Stomach smooth muscle (tissue), 2 donors: ENCODE results near the gene ABCA6.
"Not testable (repeated sequence)": the region's sequence is repeated elsewhere in the genome, so short reads cannot be mapped to it uniquely, and the experiment has no call there.

Experiments
- H3K27ac ChIP-seq: one replicate; pipeline ENCODE4 v1.7.0; 2013; ENCODE audit warnings: mild to moderate bottlenecking, low read length, inconsistent platforms
- H3K27me3 ChIP-seq, 2 donors: one replicate each; pipeline ENCODE4 v1.7.0; 2013; ENCODE audit warnings: low read length in 2 of 2; ENCODE audit not compliant: insufficient read depth in 2 of 2, control insufficient read depth in 1 of 2
- H3K36me3 ChIP-seq, 2 donors: one replicate each; pipeline ENCODE4 v1.7.0; 2013; ENCODE audit warnings: low read length in 2 of 2; ENCODE audit not compliant: control insufficient read depth in 2 of 2, insufficient read depth in 2 of 2
- H3K4me1 ChIP-seq: one replicate; pipeline ENCODE4 v1.7.0; 2013; ENCODE audit warnings: low read length; ENCODE audit not compliant: control insufficient read depth, insufficient read depth
- H3K4me3 ChIP-seq, 2 donors: one replicate each; pipeline ENCODE4 v1.7.0; 2013; ENCODE audit warnings: low read length in 2 of 2
- H3K9ac ChIP-seq, 2 donors: one replicate each; pipeline ENCODE4 v1.7.0; 2013; ENCODE audit warnings: low read length in 2 of 2, mild to moderate bottlenecking in 1 of 2
- H3K9me3 ChIP-seq, 2 donors: one replicate each; pipeline ENCODE4 v1.7.0; 2013; ENCODE audit warnings: low read length in 2 of 2; ENCODE audit not compliant: control insufficient read depth in 2 of 2
- donor health status: healthy.
- donor health status: Pancreatic carcinoma.

ABCA6 gene

DNA sequence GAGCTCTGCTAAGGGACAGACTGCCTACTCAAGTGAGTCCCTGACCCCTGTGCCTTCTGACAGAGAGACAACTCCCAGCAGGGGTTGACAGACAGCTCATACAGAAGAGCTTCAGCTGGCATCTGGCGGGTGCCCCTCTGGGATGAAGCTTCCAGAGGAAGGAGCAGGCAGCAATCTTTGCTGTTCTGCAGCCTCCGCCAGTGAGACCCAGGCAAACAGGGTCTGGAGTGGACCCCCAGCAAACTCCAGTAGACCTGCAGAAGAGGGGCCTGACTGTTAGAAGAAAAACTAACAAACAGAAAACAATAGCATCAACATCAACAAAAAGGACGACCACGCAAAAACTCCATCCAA is 70.5 kb downstream of the ABCA6 start:
- not testable (repeated sequence) for H3K27ac ChIP-seq, H3K9me3 ChIP-seq, H3K4me1 ChIP-seq, H3K4me3 ChIP-seq, H3K36me3 ChIP-seq, H3K27me3 ChIP-seq, H3K9ac ChIP-seq

DNA sequence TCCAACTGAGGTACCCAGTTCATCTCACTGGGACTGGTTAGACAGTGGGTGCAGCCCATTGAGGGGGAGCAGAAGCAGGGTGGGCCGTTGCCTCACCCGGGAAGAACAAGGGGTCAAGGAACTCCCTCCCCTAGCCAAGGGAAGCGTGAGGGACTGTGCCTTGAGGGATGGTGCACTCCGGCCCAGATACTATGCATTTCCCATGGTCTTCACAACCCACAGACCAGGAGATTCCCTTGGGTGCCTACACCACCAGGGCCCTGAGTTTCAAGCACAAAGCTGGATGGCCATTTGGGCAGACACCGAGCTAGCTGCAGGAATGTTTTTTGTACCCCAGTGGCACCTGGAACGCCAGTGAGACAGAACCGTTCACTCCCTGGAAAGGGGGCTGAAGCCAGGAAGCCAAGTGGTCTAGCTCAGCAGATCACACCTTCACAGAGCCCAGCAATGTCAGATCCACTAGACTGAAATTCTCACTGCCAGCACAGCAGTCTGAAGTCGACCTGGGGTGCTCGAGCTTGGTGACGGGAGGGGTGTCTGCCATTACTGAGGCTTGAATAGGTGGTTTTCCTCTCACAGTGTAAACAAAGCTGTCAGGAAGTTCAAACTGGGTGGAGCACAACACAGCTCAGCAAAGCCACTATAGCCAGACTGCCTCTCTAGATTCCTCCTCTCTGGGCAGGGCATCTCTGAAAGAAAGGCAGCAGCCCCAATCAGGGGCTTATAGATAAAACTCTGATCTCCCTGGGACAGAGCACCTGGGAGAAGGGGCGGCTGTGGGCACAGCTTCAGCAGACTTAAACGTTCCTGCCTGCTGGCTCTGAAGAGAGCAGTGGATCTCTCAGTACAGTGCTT is 71.1 kb downstream of the ABCA6 start:
- not testable (repeated sequence) for H3K4me3 ChIP-seq, H3K36me3 ChIP-seq, H3K27me3 ChIP-seq, H3K9ac ChIP-seq, H3K9me3 ChIP-seq, H3K27ac ChIP-seq, H3K4me1 ChIP-seq

DNA sequence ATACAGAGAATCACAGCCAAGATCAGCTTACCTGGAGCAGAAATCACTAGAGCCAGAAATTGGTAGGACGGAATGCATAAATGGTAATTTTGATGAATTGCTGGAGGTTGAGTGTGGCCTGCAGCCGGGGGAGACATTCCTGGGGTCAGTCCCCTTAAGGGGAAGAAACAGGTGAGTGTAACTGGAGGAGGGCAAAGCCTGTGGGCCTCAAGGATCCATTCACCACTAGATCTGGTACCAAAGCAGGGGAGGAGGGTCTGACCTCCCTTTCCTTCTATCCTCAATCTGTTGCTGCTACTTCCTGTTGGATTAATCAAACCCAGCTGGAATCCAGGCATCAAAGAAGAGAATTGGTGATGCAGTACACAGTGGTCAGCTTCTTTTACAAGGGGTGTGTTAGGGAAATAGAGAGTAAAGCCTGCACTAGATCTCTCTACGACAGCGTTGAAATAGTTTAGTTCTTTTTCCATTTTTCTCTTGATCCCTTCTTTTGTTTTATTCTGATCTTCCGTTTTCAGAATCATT is 72.4 kb downstream of the ABCA6 start:
- H3K27me3 ChIP-seq, result no peaks in the 10 kb centered on the region
- peaks cover 0 to 2% of the 10 kb centered on the region in 2 donors for H3K9me3 ChIP-seq
- no peak overlapping the region for H3K9ac ChIP-seq
- no peaks in the 10 kb centered on the region for H3K4me1 ChIP-seq
- H3K36me3 ChIP-seq, result no peaks in the 10 kb centered on the region
- H3K27ac ChIP-seq, result no peak overlapping the region
- H3K4me3 ChIP-seq, result no peak overlapping the region

DNA sequence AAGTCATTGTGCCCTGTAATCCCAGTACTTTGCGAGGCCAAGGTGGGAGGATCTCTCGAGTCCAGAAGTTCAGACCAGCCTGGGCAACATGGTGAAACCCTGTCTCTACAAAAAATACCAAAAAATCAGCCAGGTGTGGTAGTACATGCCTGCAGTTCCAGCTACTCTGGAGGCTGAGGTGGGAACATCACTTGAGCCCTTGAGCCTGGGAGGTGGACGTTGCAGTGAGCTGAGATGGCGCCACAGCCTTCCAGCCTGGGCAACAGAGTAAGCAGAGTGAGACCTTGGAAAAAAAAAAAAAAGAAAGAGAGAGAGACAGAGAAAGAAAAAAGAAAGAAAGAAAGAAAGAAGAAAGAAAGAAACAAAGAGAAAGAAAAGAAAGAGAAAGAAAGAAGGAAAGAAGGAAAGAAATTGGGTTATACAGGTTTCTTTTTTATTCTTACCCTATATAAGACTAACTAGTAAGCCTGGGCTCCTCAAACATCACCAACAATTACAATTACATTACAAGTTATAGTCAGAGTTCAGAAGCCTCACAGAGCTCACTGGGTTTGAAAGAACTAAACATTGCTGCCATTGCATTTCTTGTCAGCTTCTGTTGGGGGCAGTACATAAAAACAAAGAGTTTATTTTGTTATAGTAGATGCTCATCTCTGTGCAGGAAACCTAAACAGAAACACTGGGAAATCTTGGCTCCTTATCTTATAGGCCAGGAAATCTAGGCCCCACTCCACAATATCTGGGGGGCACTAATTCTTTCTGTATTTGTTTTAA is 74.2 kb downstream of the ABCA6 start:
- no peaks in the 10 kb centered on the region for H3K27me3 ChIP-seq
- H3K27ac ChIP-seq, result no peak overlapping the region
- no peak overlapping the region for H3K9ac ChIP-seq
- no peaks in the 10 kb centered on the region for H3K4me1 ChIP-seq
- H3K9me3 ChIP-seq, result no peaks in the 10 kb centered on the region
- H3K36me3 ChIP-seq, result no peaks in the 10 kb centered on the region
- no peak overlapping the region for H3K4me3 ChIP-seq

DNA sequence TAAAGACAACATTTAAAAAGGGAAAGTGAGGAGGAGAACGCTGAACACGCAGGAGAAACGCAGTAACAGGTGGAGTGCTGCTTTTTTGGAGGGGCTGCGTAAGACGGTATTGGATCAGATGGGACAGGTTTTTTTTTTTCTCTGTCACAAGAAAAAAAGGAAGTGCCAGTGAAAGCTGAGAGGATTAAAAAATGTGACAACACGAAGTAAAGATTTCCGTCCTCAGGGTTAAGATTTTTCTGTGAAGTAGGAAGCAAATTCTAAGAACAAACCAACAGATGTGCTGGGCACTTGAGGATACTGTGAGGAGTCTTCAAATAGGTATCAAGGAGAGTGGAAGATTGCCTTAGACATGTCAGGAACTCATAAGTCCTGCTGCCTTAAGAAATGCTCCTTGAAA is 75.2 kb downstream of the ABCA6 start:
- H3K9me3 ChIP-seq, result no peaks in the 10 kb centered on the region
- H3K4me1 ChIP-seq, result no peaks in the 10 kb centered on the region
- H3K9ac ChIP-seq, result no peak overlapping the region
- H3K27me3 ChIP-seq, result no peaks in the 10 kb centered on the region
- H3K4me3 ChIP-seq, result no peak overlapping the region
- no peak overlapping the region for H3K27ac ChIP-seq
- no peaks in the 10 kb centered on the region for H3K36me3 ChIP-seq

DNA sequence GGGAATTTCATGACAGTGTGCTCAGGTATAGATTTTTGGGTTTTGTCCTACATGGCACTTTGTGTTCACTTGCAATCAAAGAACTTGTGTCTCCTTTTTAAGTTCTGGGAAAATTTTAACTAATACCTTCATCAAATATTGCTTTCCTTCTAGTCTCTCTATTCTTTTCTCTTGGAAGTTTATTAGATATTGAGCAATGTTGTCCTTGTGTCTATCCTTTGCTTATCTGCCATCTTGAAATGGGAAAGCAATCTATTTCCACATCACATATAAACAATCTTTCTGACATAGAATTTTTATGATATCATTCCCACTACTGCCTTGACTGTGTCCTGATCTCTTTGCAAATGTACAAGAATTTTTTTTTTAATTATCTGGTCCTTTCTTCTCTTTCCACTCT is 76.6 kb downstream of the ABCA6 start:
- Histone ChIP-seq H3K9ac (no peak overlapping the region), H3K4me1 (no peaks in the 10 kb centered on the region), H3K27me3 (no peaks in the 10 kb centered on the region), H3K27ac (no peak overlapping the region), H3K9me3 (no peaks in the 10 kb centered on the region), H3K4me3 (no peak overlapping the region), H3K36me3 (no peaks in the 10 kb centered on the region)

DNA sequence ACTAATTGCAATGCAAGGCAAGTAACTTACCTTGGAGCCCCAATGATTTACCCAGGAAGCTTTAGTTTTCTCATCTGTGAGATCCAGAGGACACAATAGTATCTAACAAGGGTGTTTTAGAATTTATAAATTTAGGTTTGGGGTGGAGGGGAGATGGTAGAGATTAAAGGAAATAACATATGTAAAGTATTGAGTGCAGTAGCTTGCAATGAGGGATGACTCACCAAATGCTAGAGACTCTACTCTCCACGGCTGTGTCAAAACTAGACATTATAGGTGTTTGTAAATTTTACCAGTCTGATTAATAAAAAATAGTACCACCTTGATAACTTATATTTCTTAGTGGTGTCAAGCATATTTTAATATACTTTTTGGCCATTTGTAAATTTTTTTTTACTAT is 77.2 kb downstream of the ABCA6 start:
- no peak overlapping the region for H3K27ac ChIP-seq
- H3K36me3 ChIP-seq, result no peaks in the 10 kb centered on the region
- no peak overlapping the region for H3K9ac ChIP-seq

DNA sequence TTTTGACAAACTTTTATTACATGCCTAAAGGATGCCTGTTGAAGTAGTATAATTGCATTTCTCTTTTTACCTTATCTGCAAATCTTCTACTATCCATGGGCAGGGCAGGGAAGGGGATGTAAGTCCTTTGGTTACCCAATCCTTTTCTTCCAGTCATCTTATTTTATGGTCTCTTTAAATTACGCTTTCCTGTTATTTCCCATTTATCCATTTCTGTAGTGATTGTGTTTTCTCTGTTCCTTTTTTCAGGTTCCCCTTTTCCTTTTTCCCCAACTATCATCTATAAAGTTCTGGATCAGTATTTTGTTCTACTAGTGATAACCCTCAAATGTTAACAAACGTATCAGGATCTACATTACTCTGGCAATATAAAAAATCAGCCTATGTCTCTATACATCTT is 77.7 kb downstream of the ABCA6 start:
- Histone ChIP-seq H3K4me3 (no peak overlapping the region), H3K9ac (no peak overlapping the region), H3K36me3 (no peaks in the 10 kb centered on the region), H3K27me3 (no peaks in the 10 kb centered on the region), H3K4me1 (no peaks in the 10 kb centered on the region), H3K9me3 (no peaks in the 10 kb centered on the region), H3K27ac (no peak overlapping the region)

More for the DNA sequence above, 77.2 kb downstream of the ABCA6 start:
- no peaks in the 10 kb centered on the region for H3K9me3 ChIP-seq
- no peak overlapping the region for H3K4me3 ChIP-seq
- H3K4me1 ChIP-seq, result no peaks in the 10 kb centered on the region
- no peaks in the 10 kb centered on the region for H3K27me3 ChIP-seq

DNA sequence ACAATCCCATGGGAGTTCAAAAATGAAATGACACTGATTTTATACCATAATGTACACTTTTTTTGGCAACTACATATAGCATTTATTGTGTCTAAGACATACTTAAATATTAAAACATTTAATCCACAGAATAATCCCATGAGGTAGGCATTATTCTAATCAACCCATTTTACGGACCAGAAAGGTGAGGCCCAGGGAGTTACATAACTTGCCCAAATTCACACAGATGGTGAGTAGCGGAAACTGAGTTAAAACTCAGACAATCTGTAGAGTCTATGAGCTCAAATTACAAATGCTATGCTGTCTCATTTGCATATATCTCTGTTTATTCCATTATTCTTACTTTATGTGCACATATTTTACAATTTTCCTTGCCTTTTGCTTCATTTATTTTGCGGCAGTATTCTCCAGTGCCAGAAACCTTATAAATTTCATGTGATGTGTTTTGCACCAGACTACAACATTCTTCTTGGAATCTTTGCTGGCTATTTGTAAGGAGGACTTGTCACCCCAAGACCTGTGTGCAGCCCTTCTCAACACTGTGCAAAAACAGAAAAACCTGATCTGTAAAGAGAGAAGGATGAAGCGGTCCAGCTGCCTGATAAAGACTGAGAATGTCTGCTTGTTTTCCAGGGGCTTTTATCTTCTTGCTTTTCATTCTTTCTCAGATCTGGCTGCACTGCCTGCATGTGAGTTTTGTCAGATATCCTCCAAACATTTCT is 78.7 kb downstream of the ABCA6 start:
- Histone ChIP-seq H3K36me3 (no peaks in the 10 kb centered on the region), H3K4me1 (no peaks in the 10 kb centered on the region), H3K9ac (no peak overlapping the region), H3K27me3 (no peaks in the 10 kb centered on the region), H3K9me3 (no peaks in the 10 kb centered on the region), H3K27ac (no peak overlapping the region), H3K4me3 (no peak overlapping the region)

DNA sequence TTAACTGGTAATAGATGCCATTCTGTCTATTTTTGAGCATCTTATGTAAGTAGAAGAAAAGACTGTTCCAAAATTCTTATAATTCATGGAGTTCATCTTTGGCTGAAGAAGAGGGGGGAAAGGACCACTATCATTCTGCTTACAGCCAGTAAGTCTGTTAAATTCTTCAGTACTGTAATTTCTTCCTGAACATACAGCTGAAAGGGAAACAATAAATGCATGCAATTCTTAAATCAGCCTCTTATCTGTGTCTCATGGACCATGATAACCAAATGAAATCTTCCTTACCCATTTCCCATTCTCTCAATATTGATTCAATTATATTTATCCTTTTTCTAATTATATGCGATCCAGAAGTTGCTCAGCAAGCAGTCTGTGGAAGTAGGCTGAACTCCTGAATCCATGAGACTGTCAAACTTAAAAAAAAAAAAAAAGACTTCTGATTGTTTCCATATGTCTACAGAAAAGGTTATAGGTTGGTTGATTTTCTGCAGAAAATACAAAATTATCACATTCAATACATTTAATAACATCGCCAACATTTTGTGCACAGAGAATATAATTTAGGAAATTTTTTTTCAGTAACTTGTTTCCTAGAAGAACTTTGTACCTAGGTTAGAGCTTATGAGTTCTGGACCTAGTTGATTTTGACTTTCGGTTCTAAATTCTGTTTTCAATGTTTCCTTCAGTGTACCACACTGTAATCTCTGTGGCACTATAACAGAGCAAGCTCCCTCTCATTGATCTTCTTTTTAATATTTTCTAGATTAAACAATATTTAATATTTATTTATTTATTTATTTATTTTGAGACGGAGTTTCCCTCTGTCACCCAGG is 79.8 kb downstream of the ABCA6 start:
- Histone ChIP-seq H3K9me3 (no peaks in the 10 kb centered on the region), H3K4me3 (no peak overlapping the region), H3K9ac (no peak overlapping the region), H3K27me3 (no peaks in the 10 kb centered on the region), H3K36me3 (no peaks in the 10 kb centered on the region), H3K27ac (no peak overlapping the region), H3K4me1 (no peaks in the 10 kb centered on the region)
